ENCODE measurements around the gene ABI1. TPM values are rescaled to one million over a fixed set of nuclear protein-coding genes. Genes with fewer than 3 reads are reported as not detected.
A peak's percentile ranks its signal among the peaks of the same experiment; 100 is the strongest.

The ABI1 gene
- total and polyA plus RNA-seq, 2 of the 13 experiments (the other 11 are each of a cell fraction or from before 2014, with no cell fraction given) = 20.9 to 22.9 TPM

- TF ChIP-seq SNAPC4 (CRISPR knock-in tag; IDR thresholded peaks at IDR 0.05) (no peak), KDM5B (CRISPR knock-in tag; IDR thresholded peaks at IDR 0.05; ENCODE audit: borderline replicate concordance) (0 out of 2 replicates have a peak, but pooled peaks have one; percentile 34), PHF20 (CRISPR knock-in tag; IDR thresholded peaks at IDR 0.05) (no peak), ZZZ3 (CRISPR knock-in tag; IDR thresholded peaks at IDR 0.05; ENCODE audit: borderline replicate concordance) (no peak), ZSCAN9 (CRISPR knock-in tag; IDR thresholded peaks at IDR 0.05; ENCODE audit: borderline replicate concordance) (peak; percentile 83), MIXL1 (CRISPR knock-in tag; IDR thresholded peaks at IDR 0.05) (peak; percentile 59), ZMAT5 (CRISPR knock-in tag; IDR thresholded peaks at IDR 0.05; ENCODE audit: borderline replicate concordance, low read depth) (no peak), ZNF350 (CRISPR knock-in tag; IDR thresholded peaks at IDR 0.05; ENCODE audit: borderline replicate concordance, low read depth) (peak; percentile 44; the same call in 1 of the 2 replicates), TEAD2 (CRISPR knock-in tag; IDR thresholded peaks at IDR 0.05) (no peak), ZNF205 (CRISPR knock-in tag; IDR thresholded peaks at IDR 0.05) (peak; percentile 42; the same call in 1 of the 2 replicates), FOXP1 (IDR thresholded peaks at IDR 0.05) (no peak), FOXP1 (CRISPR knock-in tag; IDR thresholded peaks at IDR 0.05) (peak; percentile 66), REST (IDR thresholded peaks at IDR 0.05; ENCODE audit: borderline replicate concordance in 1 of 2, low read depth in 1 of 2, low read length in 2 of 2) (peak in 1 of 2 experiments; percentile 61; a peak in 1 of 4 replicates), JARID2 (CRISPR knock-in tag; IDR thresholded peaks at IDR 0.05; ENCODE audit: insufficient replicate concordance) (no peak), HNF4A (CRISPR knock-in tag; IDR thresholded peaks at IDR 0.05) (peak; percentile 98), NPAS2 (CRISPR knock-in tag; IDR thresholded peaks at IDR 0.05; ENCODE audit: borderline replicate concordance) (no peak)
These were observed 126.8 kb downstream of the ABI1 start (continued) for GRCh38 chr10:26733750-26734568.
